BLaER1 treated with 17β-estradiol and CSF1 and Interleukin-3, amounts not matched to agents 10 nM and 100 nM (cell line): ENCODE results near the gene BRINP2.

Experiments
- H3K27ac ChIP-seq, 11 experiments: shearing (Covaris generic); formaldehyde crosslinking; 2 replicates each; pipeline ENCODE4 v1.8.1; 2022
- H3K27me3 ChIP-seq, 11 experiments: shearing (Covaris generic); formaldehyde crosslinking; 2 replicates each; pipeline ENCODE4 v1.8.1; 2022
- H3K36me3 ChIP-seq, 11 experiments: shearing (Covaris generic); formaldehyde crosslinking; 2 replicates each; pipeline ENCODE4 v1.8.1; 2022
- H3K4me1 ChIP-seq, 10 experiments: shearing (Covaris generic); formaldehyde crosslinking; 2 replicates each; pipeline ENCODE4 v1.8.1; 2022
- H3K4me2 ChIP-seq, 11 experiments: shearing (Covaris generic); formaldehyde crosslinking; 2 replicates each; pipeline ENCODE4 v1.8.1; 2022
- H3K4me3 ChIP-seq, 10 experiments: shearing (Covaris generic); formaldehyde crosslinking; 2 replicates each; pipeline ENCODE4 v1.8.1; 2022
- H3K9ac ChIP-seq, 11 experiments: shearing (Covaris generic); formaldehyde crosslinking; 2 replicates each; pipeline ENCODE4 v1.8.1; 2022
- H3K9me3 ChIP-seq, 11 experiments: shearing (Covaris generic); formaldehyde crosslinking; replicated peaks in 1 of 11; 2 replicates each; pipeline ENCODE4 v1.8.1; 2022
- H4K20me1 ChIP-seq, 11 experiments: shearing (Covaris generic); formaldehyde crosslinking; 2 replicates each; pipeline ENCODE4 v1.8.1; 2022
- Cebpa-rat ChIP-seq, 11 experiments: shearing (Covaris generic); IDR thresholded peaks; 2 replicates each; pipeline ENCODE4 v1.8.1; 2022

BRINP2 gene

DNA sequence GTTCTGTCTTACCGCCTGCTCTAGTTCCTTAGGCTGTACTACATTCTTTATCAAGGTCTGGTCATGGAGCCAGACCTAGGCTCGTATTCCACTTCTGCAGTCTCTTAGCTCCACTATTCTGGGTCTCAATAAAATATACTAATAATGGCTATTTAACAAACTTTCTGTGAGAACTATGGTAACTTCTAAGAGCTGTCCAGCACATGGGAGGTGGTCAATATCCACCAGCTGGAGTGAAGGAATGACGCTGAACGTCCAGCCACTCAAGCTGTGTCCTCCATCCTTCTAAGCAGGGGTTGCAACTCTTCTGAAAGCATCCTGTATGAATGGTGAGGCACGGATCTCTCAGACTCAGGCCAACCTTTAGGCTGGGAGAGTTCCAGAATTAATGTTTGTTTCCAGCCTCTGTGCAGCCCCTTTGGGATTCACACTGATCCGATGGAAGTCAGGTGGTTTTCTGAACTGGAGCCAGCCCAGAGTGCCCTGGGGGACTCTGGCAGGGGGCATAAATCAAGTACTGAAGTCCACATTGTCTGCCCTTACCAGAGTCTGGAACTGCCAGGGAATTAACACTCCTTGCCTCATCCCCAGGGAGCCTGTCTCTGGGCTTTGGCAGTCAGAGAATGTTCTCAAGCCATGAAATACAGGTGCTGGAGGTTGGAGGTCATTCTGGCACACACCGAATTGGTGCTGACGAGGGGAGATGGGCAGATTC is 57.4 kb downstream of the BRINP2 start:
- Histone ChIP-seq H3K4me2 (no peak overlapping the region), H3K27me3 (no peaks in the 10 kb centered on the region), H3K27ac (no peak overlapping the region), H3K9ac (no peak overlapping the region), H3K4me3 (no peak overlapping the region), H3K36me3 (no peaks in the 10 kb centered on the region), H3K9me3 (no peaks in the 10 kb centered on the region), H4K20me1 (no peaks in the 10 kb centered on the region), H3K4me1 (peaks cover 0 to 21% (median 5%) of the 10 kb centered on the region in 10 experiments; a peak in 9 of 20 replicates)
- no peak for TF ChIP-seq Cebpa-rat (IDR thresholded peaks at IDR 0.05)

DNA sequence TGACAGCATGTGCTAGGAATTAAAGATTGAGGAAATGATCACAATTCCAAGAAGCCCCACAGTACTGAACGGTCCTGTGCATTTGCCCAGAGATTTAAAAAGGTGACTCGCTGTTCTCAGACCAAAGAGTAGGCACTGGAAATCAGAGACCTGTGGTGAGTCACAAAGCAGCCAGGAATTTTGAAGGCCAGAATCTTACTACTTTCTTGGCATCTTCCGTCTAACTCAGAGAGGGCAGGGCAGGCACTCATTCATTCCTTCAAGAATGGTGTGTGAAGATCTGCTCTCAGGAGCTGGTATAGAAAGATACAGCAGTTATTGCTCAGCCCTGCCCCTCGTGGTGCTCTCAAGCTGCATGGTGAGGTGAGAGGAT is 57.9 kb downstream of the BRINP2 start:
- Histone ChIP-seq H3K27me3 (no peaks in the 10 kb centered on the region), H3K36me3 (no peaks in the 10 kb centered on the region), H3K9ac (no peak overlapping the region), H3K9me3 (no peaks in the 10 kb centered on the region), H4K20me1 (no peaks in the 10 kb centered on the region), H3K4me3 (no peak overlapping the region), H3K27ac (no peak overlapping the region), H3K4me1 (peaks cover 0 to 21% (median 5%) of the 10 kb centered on the region in 10 experiments; a peak in 9 of 20 replicates), H3K4me2 (no peak overlapping the region)
- no peak for TF ChIP-seq Cebpa-rat (IDR thresholded peaks at IDR 0.05)

GRCh38 chr1:177229781-177230180 is 59.0 kb downstream of the BRINP2 start:
- peaks cover 0 to 21% (median 5%) of the 10 kb centered on the region in 10 experiments; a peak in 9 of 20 replicates for H3K4me1 ChIP-seq
- no peak overlapping the region for H3K4me2 ChIP-seq
- no peak overlapping the region for H3K4me3 ChIP-seq
- no peaks in the 10 kb centered on the region for H3K9me3 ChIP-seq
- TF ChIP-seq Cebpa-rat (IDR thresholded peaks at IDR 0.05): no peak
- H3K36me3 ChIP-seq: no peaks in the 10 kb centered on the region
- H3K27me3 ChIP-seq: no peaks in the 10 kb centered on the region
- H3K27ac ChIP-seq: no peak overlapping the region
- no peak overlapping the region for H3K9ac ChIP-seq
- H4K20me1 ChIP-seq: no peaks in the 10 kb centered on the region

DNA sequence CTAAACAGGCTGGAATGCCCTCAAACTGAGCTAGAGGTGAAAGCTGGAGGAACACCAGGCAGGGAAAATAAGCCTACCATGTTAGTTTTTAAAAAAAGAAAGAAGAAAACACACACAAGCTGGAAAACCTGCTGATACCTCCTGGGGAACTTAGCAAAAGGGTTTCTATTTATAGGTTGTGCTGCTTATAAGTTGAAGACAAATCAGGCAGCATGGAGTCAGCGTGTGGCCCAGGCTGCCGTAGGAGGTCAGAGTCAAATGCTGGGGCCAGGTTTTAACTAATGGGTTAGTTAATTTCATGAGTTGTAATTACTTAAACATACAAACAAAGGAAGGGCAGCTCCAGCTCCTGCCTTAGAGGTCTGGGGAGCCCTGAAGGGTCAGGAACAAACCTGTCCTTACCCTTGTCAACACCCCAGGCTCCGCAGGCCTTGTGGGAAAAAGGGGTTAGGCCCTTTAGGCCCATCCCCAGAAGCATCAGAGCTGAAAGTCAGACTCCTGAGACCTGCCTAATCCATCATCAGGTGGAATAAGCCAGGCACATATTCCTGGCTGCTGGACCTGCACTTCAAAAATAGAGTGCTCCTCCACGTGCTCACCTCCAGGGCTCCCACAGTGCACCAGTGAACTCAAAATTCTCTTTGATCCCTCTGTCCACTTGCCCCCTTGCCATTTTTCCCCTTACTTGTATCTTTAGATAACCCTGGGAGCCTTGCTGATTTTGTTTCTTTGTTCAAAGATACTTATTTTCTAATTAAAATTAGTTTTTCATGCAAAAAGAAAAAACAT is 59.7 kb downstream of the BRINP2 start:
- Histone ChIP-seq H3K9ac (no peak overlapping the region), H3K4me3 (no peak overlapping the region)
- TF ChIP-seq Cebpa-rat (IDR thresholded peaks at IDR 0.05): no peak

GRCh38 chr1:177235350-177235749 is 64.6 kb downstream of the BRINP2 start:
- Histone ChIP-seq H3K27ac (no peak overlapping the region), H4K20me1 (no peaks in the 10 kb centered on the region), H3K9ac (no peak overlapping the region), H3K36me3 (no peaks in the 10 kb centered on the region), H3K4me1 (no peaks in the 10 kb centered on the region), H3K4me3 (no peak overlapping the region), H3K4me2 (no peak overlapping the region), H3K27me3 (no peaks in the 10 kb centered on the region), H3K9me3 (no peaks in the 10 kb centered on the region)
- TF ChIP-seq Cebpa-rat (IDR thresholded peaks at IDR 0.05): no peak

More for the DNA sequence above, 59.7 kb downstream of the BRINP2 start:
- Histone ChIP-seq H4K20me1 (no peaks in the 10 kb centered on the region), H3K9me3 (no peaks in the 10 kb centered on the region), H3K4me1 (peaks cover 0 to 17% (median 4%) of the 10 kb centered on the region in 10 experiments; a peak in 9 of 20 replicates), H3K27ac (no peak overlapping the region), H3K27me3 (no peaks in the 10 kb centered on the region), H3K4me2 (no peak overlapping the region), H3K36me3 (no peaks in the 10 kb centered on the region)

- Histone ChIP-seq H3K36me3 (no peaks in the 10 kb centered on the region), H3K9ac (no peak overlapping the region), H4K20me1 (no peaks in the 10 kb centered on the region), H3K27ac (no peak overlapping the region), H3K4me1 (no peaks in the 10 kb centered on the region), H3K4me2 (no peak overlapping the region), H3K4me3 (no peak overlapping the region), H3K27me3 (no peaks in the 10 kb centered on the region), H3K9me3 (no peaks in the 10 kb centered on the region)
- TF ChIP-seq Cebpa-rat (IDR thresholded peaks at IDR 0.05): no peak
Measured at GRCh38 chr1:177236962-177237361, 66.2 kb downstream of the BRINP2 start.

DNA sequence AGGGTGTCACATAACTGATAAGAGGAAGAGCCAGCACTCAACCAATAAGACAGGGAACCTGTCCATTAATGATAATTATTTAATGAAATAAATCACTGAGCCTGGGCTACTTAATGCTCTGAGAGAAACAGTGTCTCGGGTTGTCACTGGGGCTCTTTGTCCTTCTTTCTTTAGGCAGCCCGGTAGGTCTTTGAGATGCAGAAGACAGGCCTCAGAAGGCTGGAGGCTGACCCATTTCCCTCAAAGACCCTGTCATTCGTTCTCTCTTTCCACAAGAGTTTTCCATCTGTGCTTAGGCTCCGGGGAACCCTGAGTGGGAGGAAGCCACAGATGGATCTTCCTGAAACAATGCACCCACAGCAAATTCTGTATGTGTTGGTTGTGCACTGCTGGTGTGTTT is 68.2 kb downstream of the BRINP2 start:
- Histone ChIP-seq H3K4me1 (no peaks in the 10 kb centered on the region), H3K36me3 (no peaks in the 10 kb centered on the region), H3K4me2 (no peak overlapping the region), H3K9ac (no peak overlapping the region), H3K27me3 (no peaks in the 10 kb centered on the region), H3K27ac (no peak overlapping the region), H3K9me3 (no peaks in the 10 kb centered on the region), H4K20me1 (no peaks in the 10 kb centered on the region), H3K4me3 (no peak overlapping the region)
- no peak for TF ChIP-seq Cebpa-rat (IDR thresholded peaks at IDR 0.05)

DNA sequence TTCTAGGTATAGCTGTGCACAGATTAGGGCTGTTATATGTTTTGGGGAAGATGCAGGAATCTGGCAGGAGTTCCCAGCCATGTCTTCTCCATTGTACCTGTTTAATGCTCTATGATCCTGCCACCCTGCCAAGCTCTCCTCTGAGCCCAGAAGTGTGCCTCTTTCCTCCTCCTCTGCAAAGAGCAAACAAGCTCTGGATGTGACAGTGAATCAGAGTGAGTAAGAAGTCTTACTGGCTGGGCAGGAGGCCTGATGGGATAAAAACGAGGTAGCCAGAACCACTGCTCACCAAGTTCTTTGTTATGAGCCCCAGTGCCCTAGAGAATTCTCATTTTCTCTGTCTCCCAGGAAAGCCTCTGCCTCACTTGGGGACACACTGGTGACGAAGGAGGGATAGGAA is 69.0 kb downstream of the BRINP2 start:
- Histone ChIP-seq H3K9me3 (no peaks in the 10 kb centered on the region), H3K36me3 (no peaks in the 10 kb centered on the region), H3K4me1 (no peaks in the 10 kb centered on the region), H3K9ac (no peak overlapping the region), H3K27ac (no peak overlapping the region), H3K4me3 (no peak overlapping the region), H4K20me1 (no peaks in the 10 kb centered on the region), H3K27me3 (no peaks in the 10 kb centered on the region), H3K4me2 (no peak overlapping the region)
- TF ChIP-seq Cebpa-rat (IDR thresholded peaks at IDR 0.05): no peak

- Histone ChIP-seq H3K4me2 (no peak overlapping the region), H3K9me3 (no peaks in the 10 kb centered on the region), H3K27ac (no peak overlapping the region), H3K4me1 (no peaks in the 10 kb centered on the region), H3K36me3 (no peaks in the 10 kb centered on the region), H3K4me3 (no peak overlapping the region), H4K20me1 (no peaks in the 10 kb centered on the region), H3K9ac (no peak overlapping the region), H3K27me3 (no peaks in the 10 kb centered on the region)
- no peak for TF ChIP-seq Cebpa-rat (IDR thresholded peaks at IDR 0.05)
Measured at GRCh38 chr1:177243773-177244172, 73.0 kb downstream of the BRINP2 start.
